Testis (tissue), 2 donors: ENCODE measurements around the gene CEACAM20.

Source experiments
- CTCF ChIP-seq, 3 experiments: fragments of 450-650 bp in 2 of 3; fragments of 200-600 bp in 1 of 3; sonication (generic) in 1 of 3; IDR thresholded peaks; one replicate each; pipeline ENCODE4 v1.5.1; 2016 to 2019; ENCODE audit warnings: antibody characterized with exemption in 3 of 3, mild to moderate bottlenecking in 2 of 3, moderate library complexity in 1 of 3
- POLR2A ChIP-seq: fragments of 450-650 bp; IDR thresholded peaks from one replicate; pipeline ENCODE4 v1.6.1; 2017; ENCODE audit warnings: antibody characterized with exemption, mild to moderate bottlenecking, moderate library complexity

- no peak for TF ChIP-seq POLR2A
- no peak for TF ChIP-seq CTCF (IDR thresholded peaks at IDR 0.05)
Observed at GRCh38 chr19:44544031-44544430, 14.6 kb upstream of the CEACAM20 start.
